Measurements from ENCODE around the gene ARID5B. TPM values are rescaled to one million over a fixed set of nuclear protein-coding genes. Genes with fewer than 3 reads are reported as not detected.

The ARID5B gene
- total and polyA plus RNA-seq, 2 donors (not counting 1 experiment from before 2014, with no cell fraction given) = 22.4 to 237 TPM

DNA sequence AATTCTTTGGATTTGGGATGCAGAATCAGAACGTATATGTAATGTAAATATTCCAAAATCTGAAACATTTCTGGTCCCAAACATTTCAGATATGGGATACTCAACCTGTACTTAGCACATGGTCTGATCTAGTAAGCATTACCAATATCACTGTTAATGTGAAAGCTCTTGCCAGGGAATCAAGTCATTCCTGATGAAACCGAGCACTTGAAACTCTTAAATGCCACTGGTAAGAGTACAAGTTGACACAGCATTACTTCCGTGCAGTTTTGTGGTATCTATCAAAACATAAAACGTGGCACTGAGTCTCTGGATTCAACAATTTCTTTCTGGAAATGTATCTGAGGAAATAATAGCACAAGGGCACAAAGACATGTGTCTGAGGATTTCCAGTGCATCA lies 211.5 kb downstream of the ARID5B start:
- TF ChIP-seq CTCF (IDR thresholded peaks at IDR 0.05) (no peak), EZH2 (IDR thresholded peaks at IDR 0.05; ENCODE audit: borderline replicate concordance, insufficient read depth, low read depth, low read length, poor library complexity, severe bottlenecking) (no peak)
- no peaks in the 10 kb centered on the region for H3K27me3 ChIP-seq (replicated peaks in 1 of 4; ENCODE audit: control extremely low read depth in 1 of 4, control insufficient read depth in 3 of 4, insufficient read depth in 4 of 4, low read length in 3 of 4)
- 85% methylated on average over 2 of the region's 4 CpGs for WGBS (ENCODE audit: insufficient coverage)
- H3K27me3 Mint-ChIP-seq = no peaks in the 10 kb centered on the region
- H3K9ac ChIP-seq (ENCODE audit: low read length) = no peak overlapping the region
- DNase-seq (no peak), ATAC-seq (ENCODE audit: low read depth) (no peak)
- H3K79me2 ChIP-seq (ENCODE audit: control insufficient read depth, insufficient read depth, low read length) = no peaks in the 10 kb centered on the region
- POLR2A ChIA-PET = no interaction called here
- H3K9me3 Mint-ChIP-seq (ENCODE audit: insufficient read depth) = no peaks in the 10 kb centered on the region
- H3K4me3 Mint-ChIP-seq = no peak overlapping the region
- no peaks in the 10 kb centered on the region for H4K20me1 ChIP-seq (ENCODE audit: control insufficient read depth, insufficient read depth, low read length, poor library complexity, severe bottlenecking)
- no peak overlapping the region for H3K4me3 ChIP-seq (ENCODE audit: control extremely low read depth in 1 of 5, extremely low read depth in 1 of 5, insufficient read depth in 1 of 5, low read depth in 2 of 5, low read length in 4 of 5)
- no peaks in the 10 kb centered on the region for H3K9me3 ChIP-seq (ENCODE audit: control extremely low read depth in 1 of 3, control insufficient read depth in 2 of 3, insufficient read depth in 1 of 3, low read length in 2 of 3)
- no peak overlapping the region for H2AFZ ChIP-seq (ENCODE audit: insufficient read depth, low read depth, low read length, poor library complexity, severe bottlenecking)
- peaks cover 33 to 42% of the 10 kb centered on the region in 2 donors for H3K4me1 ChIP-seq (ENCODE audit: control insufficient read depth in 2 of 2, insufficient read depth in 2 of 2, low read length in 2 of 2)
- CTCF ChIA-PET = no interaction called here
- H3K27ac ChIP-seq (ENCODE audit: low read length in 2 of 2) = no peak overlapping the region
- H3K4me2 ChIP-seq (replicated peaks; ENCODE audit: low read depth, low read length, poor library complexity, severe bottlenecking) = no peak overlapping the region
- H3K4me1 Mint-ChIP-seq = peaks cover 44% of the 10 kb centered on the region
- no peak overlapping the region for H3K27ac Mint-ChIP-seq
- intact Hi-C loops (cut with micrococcal nuclease) = no loop called here
- H3K36me3 ChIP-seq (replicated peaks in 1 of 2; ENCODE audit: control extremely low read depth in 1 of 2, control insufficient read depth in 1 of 2, extremely low read depth in 1 of 2, insufficient read depth in 2 of 2, low read length in 1 of 2) = no peaks in the 10 kb centered on the region

DNA sequence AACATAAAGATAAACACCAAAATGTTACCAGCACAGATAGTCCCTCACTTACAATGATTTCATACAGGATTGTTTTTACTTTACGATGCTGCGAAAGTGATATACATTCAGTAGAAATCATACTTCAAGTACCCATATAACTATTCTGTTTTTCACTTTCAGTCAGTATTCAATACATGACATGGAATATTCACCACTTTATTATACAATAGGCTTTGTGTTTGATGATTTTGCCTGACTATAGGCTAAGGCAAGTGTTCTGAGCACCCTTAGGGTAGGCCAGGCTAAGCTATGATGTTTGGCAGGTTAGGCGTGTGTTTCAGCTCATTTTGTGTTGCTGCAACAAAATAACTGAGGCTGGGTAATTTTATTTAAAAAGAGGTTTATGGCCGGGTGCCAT lies 212.2 kb downstream of the ARID5B start:
- ATAC-seq (ENCODE audit: low read depth) (no peak), DNase-seq (no peak)
- Histone ChIP-seq H3K79me2 (ENCODE audit: control insufficient read depth, insufficient read depth, low read length) (no peaks in the 10 kb centered on the region), H3K36me3 (replicated peaks in 1 of 2; ENCODE audit: control extremely low read depth in 1 of 2, control insufficient read depth in 1 of 2, extremely low read depth in 1 of 2, insufficient read depth in 2 of 2, low read length in 1 of 2) (no peaks in the 10 kb centered on the region), H3K4me2 (replicated peaks; ENCODE audit: low read depth, low read length, poor library complexity, severe bottlenecking) (no peak overlapping the region), H3K9ac (ENCODE audit: low read length) (no peak overlapping the region), H4K20me1 (ENCODE audit: control insufficient read depth, insufficient read depth, low read length, poor library complexity, severe bottlenecking) (no peaks in the 10 kb centered on the region), H3K9me3 (ENCODE audit: control extremely low read depth in 1 of 3, control insufficient read depth in 2 of 3, insufficient read depth in 1 of 3, low read length in 2 of 3) (no peaks in the 10 kb centered on the region), H3K4me1 (ENCODE audit: control insufficient read depth in 2 of 2, insufficient read depth in 2 of 2, low read length in 2 of 2) (peaks cover 29 to 34% of the 10 kb centered on the region in 2 donors), H3K4me3 (ENCODE audit: control extremely low read depth in 1 of 5, extremely low read depth in 1 of 5, insufficient read depth in 1 of 5, low read depth in 2 of 5, low read length in 4 of 5) (no peak overlapping the region), H2AFZ (ENCODE audit: insufficient read depth, low read depth, low read length, poor library complexity, severe bottlenecking) (no peak overlapping the region), H3K27me3 (replicated peaks in 1 of 4; ENCODE audit: control extremely low read depth in 1 of 4, control insufficient read depth in 3 of 4, insufficient read depth in 4 of 4, low read length in 3 of 4) (no peaks in the 10 kb centered on the region), H3K27ac (ENCODE audit: low read length in 2 of 2) (no peak overlapping the region)
- intact Hi-C loops (cut with micrococcal nuclease) = no loop called here
- Mint-ChIP-seq H3K27ac (no peak overlapping the region), H3K4me1 (peaks cover 41% of the 10 kb centered on the region), H3K9me3 (ENCODE audit: insufficient read depth) (no peaks in the 10 kb centered on the region), H3K4me3 (no peak overlapping the region), H3K27me3 (no peaks in the 10 kb centered on the region)
- CTCF ChIA-PET = no interaction called here
- TF ChIP-seq EZH2 (IDR thresholded peaks at IDR 0.05; ENCODE audit: borderline replicate concordance, insufficient read depth, low read depth, low read length, poor library complexity, severe bottlenecking) = no peak
- no peak for TF ChIP-seq CTCF (IDR thresholded peaks at IDR 0.05)
- POLR2A ChIA-PET = no interaction called here
- 93% methylated on average over 2 of the region's 4 CpGs for WGBS (ENCODE audit: insufficient coverage)

All from B cell (primary cell).